Subcutaneous adipose tissue (tissue), 4 donors: ENCODE data around the gene CHD5. TPM values are rescaled to one million over a fixed set of nuclear protein-coding genes. Genes with fewer than 3 reads are reported as not detected.

Experiments used
- total RNA-seq, 4 donors: library from RNA; depleted of rRNA; stranded (reverse); fragments of >200 nt; gene quantifications; one replicate each; pipeline ENCODE4 v1.1.0, GENCODE V29; 2016
- TF ChIP-seq, protein P1 (sequence below): fragments of 450-650 bp; IDR thresholded peaks from one replicate; pipeline ENCODE4 v1.5.1; 2016; ENCODE audit warnings: low read depth, mild to moderate bottlenecking, control low read depth, antibody characterized with exemption, moderate library complexity

CHD5 gene
- total RNA-seq, 4 donors from 2014 or later: 0.19 to 0.49 (median 0.22) TPM; not detected in 1

DNA sequence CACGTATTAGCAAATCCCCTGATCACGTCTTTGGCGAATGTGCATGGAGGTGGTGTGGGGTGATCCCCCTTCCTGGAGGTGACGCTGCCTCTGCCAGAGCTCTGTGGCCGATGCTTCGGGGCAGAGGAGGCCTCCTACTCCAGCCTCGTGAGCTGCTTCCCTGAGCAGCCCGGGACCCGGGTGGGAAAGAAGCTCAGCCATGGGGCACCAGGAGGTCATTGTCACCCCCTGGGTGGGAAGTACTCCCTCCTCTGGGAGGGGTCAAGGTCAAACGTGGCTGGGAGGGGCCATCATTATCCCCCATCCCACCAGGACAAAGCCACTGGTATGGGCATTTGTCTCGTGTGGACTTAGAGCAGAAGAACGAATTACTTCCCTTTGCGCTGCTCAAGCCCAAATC is 93.8 kb downstream of the CHD5 start:
- TF ChIP-seq, protein P1, sequence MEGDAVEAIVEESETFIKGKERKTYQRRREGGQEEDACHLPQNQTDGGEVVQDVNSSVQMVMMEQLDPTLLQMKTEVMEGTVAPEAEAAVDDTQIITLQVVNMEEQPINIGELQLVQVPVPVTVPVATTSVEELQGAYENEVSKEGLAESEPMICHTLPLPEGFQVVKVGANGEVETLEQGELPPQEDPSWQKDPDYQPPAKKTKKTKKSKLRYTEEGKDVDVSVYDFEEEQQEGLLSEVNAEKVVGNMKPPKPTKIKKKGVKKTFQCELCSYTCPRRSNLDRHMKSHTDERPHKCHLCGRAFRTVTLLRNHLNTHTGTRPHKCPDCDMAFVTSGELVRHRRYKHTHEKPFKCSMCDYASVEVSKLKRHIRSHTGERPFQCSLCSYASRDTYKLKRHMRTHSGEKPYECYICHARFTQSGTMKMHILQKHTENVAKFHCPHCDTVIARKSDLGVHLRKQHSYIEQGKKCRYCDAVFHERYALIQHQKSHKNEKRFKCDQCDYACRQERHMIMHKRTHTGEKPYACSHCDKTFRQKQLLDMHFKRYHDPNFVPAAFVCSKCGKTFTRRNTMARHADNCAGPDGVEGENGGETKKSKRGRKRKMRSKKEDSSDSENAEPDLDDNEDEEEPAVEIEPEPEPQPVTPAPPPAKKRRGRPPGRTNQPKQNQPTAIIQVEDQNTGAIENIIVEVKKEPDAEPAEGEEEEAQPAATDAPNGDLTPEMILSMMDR: no peak

DNA sequence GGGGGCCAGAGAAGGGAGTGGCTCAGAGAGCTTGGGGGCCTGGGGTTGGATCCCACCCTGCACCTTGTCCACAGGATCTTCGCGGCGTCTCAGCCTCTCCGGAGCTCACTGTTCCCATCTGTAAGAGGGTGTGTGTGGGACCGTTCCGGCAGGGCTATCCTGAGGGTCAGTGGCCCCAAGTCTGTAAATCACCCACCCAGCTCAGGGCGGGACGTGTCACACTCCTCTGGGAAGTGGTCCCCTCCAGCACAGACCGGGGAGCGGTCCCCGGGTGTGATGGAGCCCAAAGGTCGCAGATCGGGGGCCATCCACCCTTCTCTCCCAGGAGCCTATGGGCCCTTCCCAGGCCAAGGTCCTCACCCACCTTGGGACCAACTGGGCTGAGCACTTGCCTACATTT is 94.5 kb downstream of the CHD5 start:
- TF ChIP-seq, protein P1: no peak

DNA sequence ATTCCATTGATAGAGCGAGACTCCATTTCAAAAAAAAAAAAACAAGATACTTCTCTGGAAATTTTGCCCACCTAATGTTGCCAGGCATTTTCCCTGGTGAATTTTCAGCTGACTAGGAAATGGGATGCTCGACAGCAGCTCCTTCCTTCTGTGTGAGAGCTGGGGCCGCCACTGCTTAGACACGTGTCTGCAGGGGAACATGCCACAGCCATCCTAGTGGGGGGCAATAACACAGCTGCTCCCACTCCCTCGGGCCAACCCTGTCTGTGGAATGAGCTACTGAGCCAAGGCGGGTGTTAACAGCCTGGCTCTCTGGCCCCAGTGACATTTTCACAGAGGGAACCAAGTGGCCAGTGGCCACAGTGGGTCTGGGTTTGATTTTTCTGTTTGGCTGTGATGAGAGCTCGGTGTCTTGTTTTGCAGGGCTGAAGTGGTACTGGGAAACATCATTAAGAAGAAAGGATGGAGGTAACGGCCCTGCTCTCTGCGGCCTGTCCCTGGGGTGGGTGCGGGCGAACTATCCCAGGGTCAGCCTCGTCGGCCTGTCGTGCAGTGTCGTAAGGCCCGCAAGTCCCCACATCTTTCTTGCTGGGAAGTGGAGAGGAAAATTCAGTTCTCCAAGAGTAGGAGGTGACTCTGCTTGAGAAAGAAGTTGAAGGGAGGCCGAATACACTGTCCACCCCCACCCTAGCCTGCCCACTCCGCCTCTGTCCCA is 95.2 kb downstream of the CHD5 start:
- TF ChIP-seq, protein P1: no peak

DNA sequence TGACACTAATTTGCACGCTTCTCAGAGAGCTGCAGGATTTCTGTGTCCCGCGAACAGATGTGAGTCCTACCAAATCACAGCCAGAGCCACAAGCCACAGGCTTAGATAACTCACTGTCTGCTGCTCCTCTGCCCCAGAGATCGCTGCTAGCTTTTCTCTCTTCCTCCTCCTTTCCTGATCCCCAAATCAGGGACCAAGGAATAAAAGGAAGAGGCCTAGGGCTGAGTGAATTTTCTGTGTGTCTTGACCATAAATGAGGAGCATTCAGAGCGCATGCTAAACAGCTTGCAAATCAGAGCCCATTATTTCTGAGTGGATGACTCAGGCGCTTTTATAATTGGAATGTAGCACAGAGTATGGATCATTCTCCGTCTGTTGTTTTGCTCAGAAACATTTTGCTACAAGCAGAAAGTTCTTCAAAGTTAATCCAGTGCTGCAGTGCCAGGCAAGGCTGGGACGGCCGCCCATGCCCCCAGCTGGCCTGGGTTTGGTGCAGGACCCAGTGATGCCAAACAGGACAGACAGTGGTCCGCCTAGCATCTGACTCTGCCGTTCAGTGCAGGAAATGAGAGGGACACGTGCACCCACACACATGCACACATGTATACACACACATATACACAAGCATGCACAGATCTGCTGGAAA is 96.2 kb downstream of the CHD5 start:
- TF ChIP-seq, protein P1: no peak

DNA sequence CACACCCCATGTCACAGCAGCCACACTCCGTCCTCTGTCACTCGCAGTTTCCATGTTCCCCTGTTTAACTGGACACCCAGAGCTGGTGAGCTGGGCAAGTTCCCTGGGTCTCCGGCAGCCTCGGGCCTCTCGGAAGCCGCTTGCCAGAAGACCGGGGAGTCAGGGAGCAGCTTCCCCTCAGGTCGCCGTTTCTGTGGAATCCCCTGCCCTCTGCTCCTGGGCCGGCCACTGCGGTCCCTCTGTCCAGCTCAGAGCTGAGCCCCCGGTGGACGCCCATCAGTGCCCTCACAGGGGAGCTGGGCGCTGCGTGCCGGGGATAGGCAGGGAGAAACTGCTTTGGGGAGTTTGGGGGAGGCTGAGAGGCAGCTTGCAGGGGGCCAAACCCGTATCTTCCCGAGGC is 96.7 kb downstream of the CHD5 start:
- TF ChIP-seq, protein P1: no peak

DNA sequence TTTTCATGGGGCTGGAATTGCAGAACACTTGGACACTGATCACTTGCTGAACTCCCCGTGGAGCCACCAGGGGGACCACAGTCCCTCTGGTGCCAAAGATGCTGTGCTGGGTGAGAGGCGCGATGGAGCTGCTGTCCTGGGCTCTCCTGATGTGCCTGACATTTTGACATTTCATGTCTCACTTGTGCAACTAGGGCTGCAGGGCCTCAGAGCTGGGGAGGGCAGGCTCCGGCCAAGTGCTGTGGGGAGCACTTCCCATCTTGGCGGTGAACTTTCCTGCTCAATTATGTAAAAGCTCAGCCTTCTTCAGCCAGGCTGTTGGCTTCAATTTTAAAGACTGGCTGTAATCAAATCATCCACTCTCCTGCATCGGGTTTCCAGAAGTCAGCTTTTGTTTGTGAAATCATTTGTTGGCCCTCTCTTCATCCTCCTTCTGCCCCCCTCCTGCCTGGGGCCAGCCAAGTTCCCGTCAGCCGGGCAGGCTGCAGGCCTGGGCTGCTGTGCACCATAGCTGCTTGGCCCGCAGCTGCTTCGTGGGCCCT is 97.6 kb downstream of the CHD5 start:
- TF ChIP-seq, protein P1: no peak

DNA sequence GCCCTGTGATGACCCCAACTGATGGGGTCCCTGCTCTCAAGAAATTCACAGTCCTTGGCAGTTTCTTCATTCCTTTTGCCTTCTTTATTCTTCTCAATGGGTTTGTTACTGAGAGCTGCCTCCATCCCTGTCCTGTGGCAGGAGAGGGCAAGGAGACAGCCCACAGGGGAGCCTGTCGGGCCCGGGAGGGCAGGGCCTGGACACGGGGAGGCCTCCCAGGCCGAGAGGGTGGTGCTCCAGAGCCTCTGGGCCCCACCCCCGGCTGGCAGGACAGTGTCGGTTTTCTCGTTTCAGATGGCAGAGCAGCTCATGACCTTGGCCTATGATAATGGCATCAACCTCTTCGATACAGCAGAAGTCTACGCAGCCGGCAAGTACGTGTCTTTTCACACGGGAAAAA is 98.2 kb downstream of the CHD5 start:
- TF ChIP-seq, protein P1: no peak
